ENCODE data around the gene ANKRD17.

GRCh38 chr4:73187325-73187724 is 71.3 kb downstream of the ANKRD17 start:
- TF ChIP-seq EZH2 (IDR thresholded peaks at IDR 0.05) (no peak), CTCF (IDR thresholded peaks at IDR 0.05) (no peak), EZH2phosphoT487 (IDR thresholded peaks at IDR 0.05) (no peak)

Data from neural progenitor cell (in vitro differentiated cells).